Right lobe of liver (tissue), 6 donors: ENCODE results near the gene MYO16. TPM values are rescaled to one million over a fixed set of nuclear protein-coding genes. Genes with fewer than 3 reads are reported as not detected.

ENCODE experiments used
- ATAC-seq, 4 donors: fragments of 200-7000 bp; cut with Tn5 transposase; one replicate each; pipeline ENCODE4 v1.9.1; 2020; ENCODE audit warnings: mild to moderate bottlenecking in 4 of 4, moderate library complexity in 4 of 4
- DNase-seq, 3 donors: peaks; one replicate each; pipeline ENCODE4 v3.0.0-alpha.2; 2020
- H3K27ac ChIP-seq, 3 donors: fragments of 200-600 bp; one replicate each; pipeline ENCODE4 v1.8.0; 2022
- H3K27me3 ChIP-seq, 2 donors: fragments of 200-600 bp; one replicate each; pipeline ENCODE4 v1.8.0; 2022
- H3K36me3 ChIP-seq, 4 donors: fragments of 200-600 bp; sonication (generic) in 1 of 4; one replicate each; pipeline versions ENCODE4 v1.5.1 to v1.8.0; 2017 to 2022; ENCODE audit warnings: control low read depth in 1 of 4
- H3K4me1 ChIP-seq, 4 donors: fragments of 200-600 bp; sonication (generic) in 1 of 4; one replicate each; pipeline versions ENCODE4 v1.5.1 to v1.8.0; 2017 to 2022; ENCODE audit warnings: control low read depth in 1 of 4
- H3K4me3 ChIP-seq, 3 donors: fragments of 200-600 bp; one replicate each; pipeline ENCODE4 v1.8.0; 2022
- H3K9me3 ChIP-seq, 4 donors: fragments of 200-600 bp; sonication (generic) in 1 of 4; one replicate each; pipeline versions ENCODE4 v1.5.1 to v1.8.0; 2017 to 2022; ENCODE audit warnings: control low read depth in 1 of 4
- POLR2A ChIP-seq: fragments of 450-650 bp; IDR thresholded peaks from one replicate; pipeline ENCODE4 v1.6.1; 2017; ENCODE audit warnings: antibody characterized with exemption, mild to moderate bottlenecking
- WGBS: methylation state at CpG from one replicate; pipeline ENCODE4 v1.1.6; 2018; ENCODE audit warnings: low coverage, low lambda C conversion rate; ENCODE audit not compliant: insufficient coverage; ENCODE audit errors: missing lambda C conversion rate; 5-methylcytosine and 5-hydroxymethylcytosine counted together
- intact Hi-C, 2 donors: fragments of 100-400 bp; cut with DNase I; formaldehyde crosslinking; loops; one replicate each; pipeline versions ENCODE4 v1.11.2 to v1.14.1; 2022
- total RNA-seq, 6 experiments: library from RNA; depleted of rRNA in 2 of 6; stranded (reverse); fragments of >200 nt in 2 of 6; fragmentation: NEBNext Ultra II Directional in 3 of 6; extraction: Animal tissue kit (Norgen Biotek cat#: 25700) in 3 of 6; gene quantifications; one replicate each; pipeline versions ENCODE4 v1.1.0 to v1.2.4, GENCODE V29; 2016 to 2023
- TF ChIP-seq, protein P1 (sequence below), 4 donors: fragments of 200-600 bp in 3 of 4; fragments of 450-650 bp in 1 of 4; IDR thresholded peaks; one replicate each; pipeline versions ENCODE4 v1.5.1 to v1.8.0; 2016 to 2022; ENCODE audit warnings: antibody characterized with exemption in 4 of 4, mild to moderate bottlenecking in 2 of 4
- donor health status: DM: no; HTN: yes; CAD: no.
- donor health status: DM: no; HTN: no; CAD: no.
- donor health status: DM: no; HTN: no; CAD: no.
- donor health status: DM: no; HTN: yes; CAD: no.
- donor health status: DM: no; HTN: yes; CAD: no.

Gene MYO16
- total RNA-seq, 6 experiments from 2014 or later: 0.43 to 2.7 (median 0.93) TPM

DNA sequence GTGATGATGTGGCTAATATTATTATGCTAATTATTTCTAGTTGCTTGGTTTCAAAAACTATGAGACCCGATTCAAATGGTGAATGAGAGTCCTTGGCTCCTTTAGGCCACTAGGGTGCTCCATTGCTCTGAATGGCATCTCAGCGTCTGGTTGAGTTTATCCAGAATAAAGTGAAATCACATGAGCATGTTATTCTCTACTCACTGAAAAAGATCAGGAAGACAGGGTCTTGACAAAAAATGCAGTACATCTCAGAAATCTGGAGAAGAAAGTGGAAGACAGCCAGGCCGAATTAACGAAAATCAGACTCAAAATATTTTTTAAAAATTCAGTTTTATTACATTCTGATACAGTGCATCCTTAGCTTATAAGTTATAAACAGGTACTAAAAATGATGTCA lies 516.2 kb downstream of the MYO16 start:
- Histone ChIP-seq H3K27ac (no peak overlapping the region), H3K36me3 (no peaks in the 10 kb centered on the region), H3K27me3 (no peaks in the 10 kb centered on the region), H3K4me3 (no peak overlapping the region), H3K4me1 (no peaks in the 10 kb centered on the region), H3K9me3 (no peaks in the 10 kb centered on the region)
- TF ChIP-seq POLR2A: no peak
- TF ChIP-seq, protein P1, sequence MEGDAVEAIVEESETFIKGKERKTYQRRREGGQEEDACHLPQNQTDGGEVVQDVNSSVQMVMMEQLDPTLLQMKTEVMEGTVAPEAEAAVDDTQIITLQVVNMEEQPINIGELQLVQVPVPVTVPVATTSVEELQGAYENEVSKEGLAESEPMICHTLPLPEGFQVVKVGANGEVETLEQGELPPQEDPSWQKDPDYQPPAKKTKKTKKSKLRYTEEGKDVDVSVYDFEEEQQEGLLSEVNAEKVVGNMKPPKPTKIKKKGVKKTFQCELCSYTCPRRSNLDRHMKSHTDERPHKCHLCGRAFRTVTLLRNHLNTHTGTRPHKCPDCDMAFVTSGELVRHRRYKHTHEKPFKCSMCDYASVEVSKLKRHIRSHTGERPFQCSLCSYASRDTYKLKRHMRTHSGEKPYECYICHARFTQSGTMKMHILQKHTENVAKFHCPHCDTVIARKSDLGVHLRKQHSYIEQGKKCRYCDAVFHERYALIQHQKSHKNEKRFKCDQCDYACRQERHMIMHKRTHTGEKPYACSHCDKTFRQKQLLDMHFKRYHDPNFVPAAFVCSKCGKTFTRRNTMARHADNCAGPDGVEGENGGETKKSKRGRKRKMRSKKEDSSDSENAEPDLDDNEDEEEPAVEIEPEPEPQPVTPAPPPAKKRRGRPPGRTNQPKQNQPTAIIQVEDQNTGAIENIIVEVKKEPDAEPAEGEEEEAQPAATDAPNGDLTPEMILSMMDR (IDR thresholded peaks at IDR 0.05): peak; percentile 75 to 88 (median 80)
- ATAC-seq (peak; percentile 92 to 98 (median 94)), DNase-seq (no peak)
- 16% methylated on average over 4 of the region's 4 CpGs for WGBS
- intact Hi-C loops: loop anchor here (10.0 kb wide), 2 partner anchors 181 to 639 kb away; partner anchors contain the start of gene IRS2 (in 2 of the 2)

DNA sequence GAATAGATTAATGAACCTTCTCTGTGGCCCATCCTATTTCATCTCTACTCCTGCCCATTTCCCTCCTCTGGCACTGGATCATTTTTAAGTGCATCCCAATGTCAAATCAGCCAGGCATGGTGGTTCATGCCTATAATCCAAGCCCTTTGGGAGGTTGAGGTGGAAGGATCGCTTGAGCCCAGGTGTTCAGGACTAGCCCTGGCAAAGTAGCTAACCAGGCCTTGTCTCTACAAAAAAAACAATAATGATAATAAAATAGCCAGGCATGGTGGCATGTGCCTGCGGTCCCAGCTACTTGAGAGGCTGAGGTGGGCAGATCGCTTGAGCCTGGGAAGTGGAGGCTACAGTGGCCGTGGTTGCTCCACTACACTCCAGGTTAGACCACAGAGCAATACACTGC lies 517.0 kb downstream of the MYO16 start:
- 85% methylated on average over 4 of the region's 4 CpGs for WGBS
- intact Hi-C loops: loop anchor here (10.0 kb wide), 2 partner anchors 182 to 638 kb away; partner anchors contain the start of gene IRS2 (in 2 of the 2)
- Histone ChIP-seq H3K27me3 (no peaks in the 10 kb centered on the region), H3K4me3 (no peak overlapping the region), H3K9me3 (no peaks in the 10 kb centered on the region), H3K36me3 (no peaks in the 10 kb centered on the region), H3K4me1 (no peaks in the 10 kb centered on the region), H3K27ac (no peak overlapping the region)
- TF ChIP-seq, protein P1 (IDR thresholded peaks at IDR 0.05): no peak
- no peak for TF ChIP-seq POLR2A
- DNase-seq (no peak), ATAC-seq (no peak)

DNA sequence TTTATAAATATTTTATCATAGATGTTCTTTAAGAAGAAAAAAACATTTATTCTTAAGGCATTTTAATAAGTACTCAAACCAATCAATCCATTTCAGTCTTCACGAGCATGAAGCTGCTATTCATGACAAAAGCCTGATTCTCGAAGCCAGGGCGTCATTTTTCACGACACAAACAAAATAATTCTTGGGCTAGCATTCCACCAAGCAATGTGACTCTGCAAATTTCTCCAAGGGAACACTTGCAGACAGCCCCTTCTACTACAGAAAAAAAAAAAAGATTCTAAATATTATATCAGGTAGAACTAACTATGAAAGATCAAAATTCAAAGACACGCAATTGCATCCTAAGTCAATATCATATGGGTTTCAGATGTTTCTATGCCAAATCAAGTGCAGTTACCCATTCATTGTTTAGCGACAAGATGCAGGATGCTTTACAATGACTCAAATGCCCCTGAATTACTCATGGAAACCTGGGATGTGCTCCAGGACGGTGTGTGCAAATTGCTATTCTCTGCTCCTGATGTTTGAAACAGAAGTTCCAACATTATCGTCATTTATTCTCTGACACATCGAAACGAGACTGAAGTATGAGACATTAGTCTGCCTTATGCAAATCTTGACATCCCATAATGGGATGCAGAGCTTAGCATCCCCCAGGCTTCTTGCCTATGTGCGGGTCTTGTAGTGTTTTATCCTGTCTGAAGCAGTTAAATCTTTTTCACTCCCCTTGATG lies 517.7 kb downstream of the MYO16 start:
- Histone ChIP-seq H3K4me1 (no peaks in the 10 kb centered on the region), H3K4me3 (no peak overlapping the region), H3K9me3 (no peaks in the 10 kb centered on the region), H3K36me3 (no peaks in the 10 kb centered on the region), H3K27ac (no peak overlapping the region), H3K27me3 (no peaks in the 10 kb centered on the region)
- DNase-seq (no peak), ATAC-seq (no peak)
- intact Hi-C loops: loop anchor here (10.0 kb wide), 2 partner anchors 182 to 638 kb away; partner anchors contain the start of gene IRS2 (in 2 of the 2)
- 79% methylated on average over 10 of the region's 11 CpGs for WGBS
- TF ChIP-seq POLR2A: no peak
- TF ChIP-seq, protein P1 (IDR thresholded peaks at IDR 0.05): no peak

DNA sequence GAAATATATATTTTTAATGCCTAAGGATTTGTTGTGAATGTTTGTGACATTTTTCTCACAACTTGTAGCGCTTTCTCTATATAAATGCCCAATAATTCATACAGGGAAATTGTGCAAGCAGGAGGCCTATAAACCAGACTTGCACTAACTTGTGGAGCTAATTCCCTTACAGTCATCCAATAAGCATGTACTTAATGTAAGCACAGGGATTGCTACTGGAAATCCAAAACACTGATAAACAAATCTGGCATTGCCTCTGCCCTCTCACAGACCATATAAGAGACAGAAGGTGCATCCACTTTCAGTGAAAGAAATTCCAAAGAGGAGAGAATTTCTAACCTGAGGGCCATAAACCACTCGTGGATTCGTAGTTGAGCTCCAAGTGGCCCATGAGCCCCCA lies 518.8 kb downstream of the MYO16 start:
- ATAC-seq (no peak), DNase-seq (no peak)
- Histone ChIP-seq H3K27me3 (no peaks in the 10 kb centered on the region), H3K9me3 (no peaks in the 10 kb centered on the region), H3K4me1 (no peaks in the 10 kb centered on the region), H3K36me3 (no peaks in the 10 kb centered on the region), H3K4me3 (no peak overlapping the region), H3K27ac (no peak overlapping the region)
- no peak for TF ChIP-seq POLR2A
- TF ChIP-seq, protein P1 (IDR thresholded peaks at IDR 0.05): no peak
- intact Hi-C loops: loop anchor here (10.0 kb wide), 2 partner anchors 183 to 637 kb away; partner anchors contain the start of gene IRS2 (in 2 of the 2)
- 76% methylated on average over 3 of the region's 3 CpGs for WGBS
